Left kidney (tissue), 2 donors: ENCODE measurements around the gene SIAH1. TPM values are rescaled to one million over a fixed set of nuclear protein-coding genes. Genes with fewer than 3 reads are reported as not detected.
"Not testable (repeated sequence)": the region's sequence is repeated elsewhere in the genome, so short reads cannot be mapped to it uniquely, and the experiment has no call there.

ENCODE experiments used
- DNase-seq: peaks from one replicate; pipeline ENCODE4 v3.0.0-alpha.2; 2013
- polyA plus RNA-seq: library from polyadenylated mRNA; unstranded; fragments of 120-200 nt; gene quantifications from one replicate; pipeline ENCODE4 v1.2.1, GENCODE V29; 2013; ENCODE audit not compliant: insufficient read length

SIAH1 gene
- polyA plus RNA-seq, 1 donor, result 61.3 TPM

- DNase-seq, result not testable (repeated sequence)
Observed at GRCh38 chr16:48402547-48402946, 17.3 kb upstream of the SIAH1 start.

GRCh38 chr16:48395375-48395774, 10.2 kb upstream of the SIAH1 start:
- no peak for DNase-seq

- no peak for DNase-seq
Observed at GRCh38 chr16:48394355-48394703, 9.1 kb upstream of the SIAH1 start.

- no peak for DNase-seq
Observed at GRCh38 chr16:48393485-48394354, 8.5 kb upstream of the SIAH1 start.

- no peak for DNase-seq
Observed at GRCh38 chr16:48392407-48392806, 7.2 kb upstream of the SIAH1 start.

- DNase-seq, result no peak
Observed at GRCh38 chr16:48386559-48387312, 1.5 kb upstream of the SIAH1 start.

GRCh38 chr16:48384520-48385252, 527 bp downstream of the SIAH1 start:
- peak; percentile 44 for DNase-seq

GRCh38 chr16:48383877-48384519, 1.2 kb downstream of the SIAH1 start:
- peak; percentile 46 for DNase-seq

- DNase-seq, result no peak
Observed at GRCh38 chr16:48383009-48383876, 2.0 kb downstream of the SIAH1 start.

- no peak for DNase-seq
Observed at GRCh38 chr16:48382131-48382530, 3.1 kb downstream of the SIAH1 start.

- DNase-seq, result no peak
Observed at GRCh38 chr16:48381201-48381600, 4.0 kb downstream of the SIAH1 start.

GRCh38 chr16:48378836-48379235, 6.4 kb downstream of the SIAH1 start:
- DNase-seq, result no peak

- no peak for DNase-seq
Observed at GRCh38 chr16:48378276-48378675, 6.9 kb downstream of the SIAH1 start.

- DNase-seq, result not testable (repeated sequence)
Observed at GRCh38 chr16:48377301-48377700, 7.9 kb downstream of the SIAH1 start.

- DNase-seq, result no peak
Observed at GRCh38 chr16:48374255-48374654, 11.0 kb downstream of the SIAH1 start.

GRCh38 chr16:48373258-48374029, 11.8 kb downstream of the SIAH1 start:
- DNase-seq, result no peak

- DNase-seq, result no peak
Observed at GRCh38 chr16:48372744-48373143, 12.5 kb downstream of the SIAH1 start.

- DNase-seq, result no peak
Observed at GRCh38 chr16:48371393-48371780, 13.8 kb downstream of the SIAH1 start.

GRCh38 chr16:48370668-48371392, 14.4 kb downstream of the SIAH1 start:
- not testable (repeated sequence) for DNase-seq

- no peak for DNase-seq
Observed at GRCh38 chr16:48370229-48370628, 15.0 kb downstream of the SIAH1 start.
